Breast epithelium (tissue), 4 donors: ENCODE results near the gene KDF1. TPM values are rescaled to one million over a fixed set of nuclear protein-coding genes. Genes with fewer than 3 reads are reported as not detected.

ENCODE experiments used
- DNase-seq, 2 donors: peaks; one replicate each; pipeline ENCODE4 v3.0.0-alpha.2; 2019; ENCODE audit warnings: low spot score in 2 of 2
- H3K27ac ChIP-seq, 2 donors: fragments of 200-600 bp; sonication (generic) in 1 of 2; one replicate each; pipeline ENCODE4 v1.5.1; 2016 to 2019; ENCODE audit warnings: mild to moderate bottlenecking in 1 of 2
- H3K27me3 ChIP-seq, 2 donors: fragments of 200-600 bp; sonication (generic) in 1 of 2; one replicate each; pipeline versions ENCODE4 v1.5.1 to v1.6.0; 2017 to 2019; ENCODE audit warnings: control low read depth in 1 of 2, mild to moderate bottlenecking in 1 of 2
- H3K36me3 ChIP-seq: fragments of 200-600 bp; one replicate; pipeline ENCODE4 v1.5.1; 2019
- H3K4me1 ChIP-seq, 2 donors: fragments of 200-600 bp; sonication (generic); one replicate each; pipeline ENCODE4 v1.5.1; 2016 to 2019; ENCODE audit warnings: control low read depth in 1 of 2
- H3K4me3 ChIP-seq, 3 donors: fragments of 200-600 bp; sonication (generic); 1 replicate in 2 of 3; 2 replicates in 1 of 3; pipeline ENCODE4 v1.5.1; 2016 to 2019; ENCODE audit warnings: mild to moderate bottlenecking in 3 of 3, moderate library complexity in 2 of 3
- H3K9me3 ChIP-seq, 2 donors: fragments of 200-600 bp; sonication (generic) in 1 of 2; one replicate each; pipeline ENCODE4 v1.5.1; 2016 to 2019; ENCODE audit warnings: control low read depth in 1 of 2
- POLR2A ChIP-seq: fragments of 450-650 bp; IDR thresholded peaks from one replicate; pipeline ENCODE4 v1.6.1; 2016; ENCODE audit warnings: antibody characterized with exemption, mild to moderate bottlenecking, moderate library complexity
- POLR2AphosphoS5 ChIP-seq, 3 donors: sonication (generic); formaldehyde crosslinking; IDR thresholded peaks; one replicate each; pipeline ENCODE4 v1.6.1; 2017; ENCODE audit warnings: antibody characterized with exemption in 3 of 3
- intact Hi-C: fragments of 100-400 bp; cut with DNase I; formaldehyde crosslinking; loops from one replicate; pipeline ENCODE4 v1.15.1; 2023; ENCODE audit warnings: low total_unique reads
- total RNA-seq, 3 donors: library from RNA; depleted of rRNA; stranded (reverse); fragments of >200 nt; gene quantifications; one replicate each; pipeline ENCODE4 v1.1.0, GENCODE V29; 2016
- TF ChIP-seq, protein P1 (sequence below), 3 donors: fragments of 450-650 bp; IDR thresholded peaks; one replicate each; pipeline ENCODE4 v1.5.1; 2016 to 2017; ENCODE audit warnings: antibody characterized with exemption in 3 of 3, mild to moderate bottlenecking in 3 of 3, moderate library complexity in 3 of 3

The KDF1 gene
- total RNA-seq, 3 donors from 2014 or later: 10.8 to 22.2 TPM; not detected in 1

- H3K36me3 ChIP-seq: no peaks in the 10 kb centered on the region
- H3K27me3 ChIP-seq: peaks cover 0 to 5% of the 10 kb centered on the region in 2 donors
- intact Hi-C loops: loop anchor here (2.0 kb wide), 1 partner anchor 14 kb away; the partner anchor contains the start of gene TENT5B
- no peak for DNase-seq
- H3K27ac ChIP-seq: peak overlapping the region; percentile 95
- peak overlapping the region in 2 of 3 donors; percentile 44 to 62 for H3K4me3 ChIP-seq
- H3K4me1 ChIP-seq: peaks cover 5 to 20% of the 10 kb centered on the region in 2 donors
- TF ChIP-seq, protein P1, sequence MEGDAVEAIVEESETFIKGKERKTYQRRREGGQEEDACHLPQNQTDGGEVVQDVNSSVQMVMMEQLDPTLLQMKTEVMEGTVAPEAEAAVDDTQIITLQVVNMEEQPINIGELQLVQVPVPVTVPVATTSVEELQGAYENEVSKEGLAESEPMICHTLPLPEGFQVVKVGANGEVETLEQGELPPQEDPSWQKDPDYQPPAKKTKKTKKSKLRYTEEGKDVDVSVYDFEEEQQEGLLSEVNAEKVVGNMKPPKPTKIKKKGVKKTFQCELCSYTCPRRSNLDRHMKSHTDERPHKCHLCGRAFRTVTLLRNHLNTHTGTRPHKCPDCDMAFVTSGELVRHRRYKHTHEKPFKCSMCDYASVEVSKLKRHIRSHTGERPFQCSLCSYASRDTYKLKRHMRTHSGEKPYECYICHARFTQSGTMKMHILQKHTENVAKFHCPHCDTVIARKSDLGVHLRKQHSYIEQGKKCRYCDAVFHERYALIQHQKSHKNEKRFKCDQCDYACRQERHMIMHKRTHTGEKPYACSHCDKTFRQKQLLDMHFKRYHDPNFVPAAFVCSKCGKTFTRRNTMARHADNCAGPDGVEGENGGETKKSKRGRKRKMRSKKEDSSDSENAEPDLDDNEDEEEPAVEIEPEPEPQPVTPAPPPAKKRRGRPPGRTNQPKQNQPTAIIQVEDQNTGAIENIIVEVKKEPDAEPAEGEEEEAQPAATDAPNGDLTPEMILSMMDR (IDR thresholded peaks at IDR 0.05): no peak
- TF ChIP-seq POLR2A: no peak
- H3K9me3 ChIP-seq: no peaks in the 10 kb centered on the region
Measured at GRCh38 chr1:26998429-26999300, 38.4 kb upstream of the KDF1 start.

DNA sequence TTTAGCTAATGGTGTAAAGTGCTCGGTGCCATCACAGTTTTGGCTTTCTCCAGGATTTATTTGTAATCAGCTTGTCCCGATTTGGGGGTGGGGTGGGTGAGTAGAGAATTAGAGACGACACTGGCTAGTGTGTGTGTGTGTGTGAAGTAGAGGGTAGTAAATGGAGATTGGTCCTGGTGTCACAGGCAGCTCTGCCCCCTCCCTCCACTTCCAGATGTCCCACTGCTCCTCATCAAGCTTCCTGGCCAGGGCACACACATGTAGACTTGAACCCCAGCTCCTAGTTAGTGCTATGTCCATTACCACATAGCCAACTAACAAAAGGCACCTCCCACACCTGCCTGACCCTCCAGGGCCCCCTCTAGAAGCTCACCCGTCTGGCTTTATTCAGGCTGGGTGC lies 36.4 kb upstream of the KDF1 start:
- intact Hi-C loops: no loop called here
- Histone ChIP-seq H3K4me3 (peak overlapping the region in 2 of 3 donors; percentile 76 to 82), H3K4me1 (peaks cover 5 to 23% of the 10 kb centered on the region in 2 donors), H3K27me3 (peaks cover 0 to 5% of the 10 kb centered on the region in 2 donors), H3K9me3 (no peaks in the 10 kb centered on the region), H3K27ac (peak overlapping the region; percentile 50 to 66), H3K36me3 (no peaks in the 10 kb centered on the region)
- DNase-seq: no peak
- TF ChIP-seq, protein P1 (IDR thresholded peaks at IDR 0.05): no peak
- no peak for TF ChIP-seq POLR2A
- TF ChIP-seq POLR2AphosphoS5 (IDR thresholded peaks at IDR 0.05): no peak

DNA sequence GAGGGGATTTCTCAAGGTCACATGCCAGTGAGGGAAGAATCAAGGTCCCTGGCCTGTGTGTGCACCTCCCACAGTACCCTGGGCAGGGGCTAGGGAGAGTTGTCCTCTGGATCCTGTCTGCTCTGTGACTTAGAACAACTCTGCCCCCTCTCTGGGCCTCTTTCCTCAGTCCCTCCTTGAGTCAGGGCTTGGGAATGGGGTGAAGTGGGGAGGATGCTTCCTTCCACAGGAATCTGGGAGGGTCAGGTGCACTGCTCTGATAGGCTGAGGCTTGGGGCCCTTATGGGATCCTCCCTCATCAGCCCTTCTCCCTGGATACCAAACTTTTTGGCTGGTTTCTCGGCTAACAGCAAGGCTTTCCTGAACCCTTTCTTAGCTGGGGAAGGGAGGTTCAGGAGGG lies 35.8 kb upstream of the KDF1 start:
- TF ChIP-seq POLR2A (no peak), POLR2AphosphoS5 (IDR thresholded peaks at IDR 0.05) (no peak)
- TF ChIP-seq, protein P1 (IDR thresholded peaks at IDR 0.05): no peak
- intact Hi-C loops: no loop called here

DNA sequence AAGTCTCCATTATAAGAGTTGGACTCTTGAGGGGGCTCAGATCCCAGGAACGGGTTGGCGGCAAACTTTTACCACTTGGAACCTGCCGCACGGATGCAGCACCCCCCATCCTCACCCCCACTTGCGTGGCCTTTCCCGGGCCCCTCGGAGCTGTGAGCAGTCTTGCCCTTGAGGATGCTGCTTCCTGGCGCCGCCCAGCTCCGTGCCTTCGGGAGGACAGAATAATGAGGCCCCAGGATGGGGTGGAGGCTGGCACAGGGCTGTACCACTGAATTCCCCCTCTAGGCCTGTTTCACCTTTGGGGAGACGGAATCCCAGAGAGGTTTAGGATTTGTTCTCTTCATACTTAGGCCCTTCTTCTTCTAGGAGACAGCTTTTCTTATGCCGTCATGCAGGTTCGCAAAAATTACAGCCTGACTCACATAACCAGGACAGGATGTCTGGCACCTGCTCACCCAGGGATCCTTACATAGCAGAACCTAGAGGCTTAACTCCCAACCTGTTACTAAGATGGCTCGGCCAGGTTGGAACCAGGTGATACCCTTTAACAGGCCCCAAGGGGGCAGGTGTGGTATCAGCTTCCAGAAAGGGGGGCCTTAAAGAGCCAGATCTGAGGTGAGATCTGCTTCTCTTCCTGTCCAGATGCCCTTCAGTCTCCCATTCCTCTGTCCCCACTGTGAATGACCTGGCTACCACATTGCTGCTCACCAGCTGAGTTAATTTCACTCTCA lies 34.7 kb upstream of the KDF1 start:
- no peak for DNase-seq
- Histone ChIP-seq H3K27me3 (peaks cover 0 to 5% of the 10 kb centered on the region in 2 donors), H3K36me3 (no peaks in the 10 kb centered on the region), H3K4me3 (peak overlapping the region; percentile 53 to 82 (median 76)), H3K9me3 (no peaks in the 10 kb centered on the region), H3K27ac (peak overlapping the region; percentile 66 to 80), H3K4me1 (peaks cover 5 to 8% of the 10 kb centered on the region in 2 donors)
- intact Hi-C loops: no loop called here
- TF ChIP-seq, protein P1 (IDR thresholded peaks at IDR 0.05): no peak
- TF ChIP-seq POLR2A (no peak), POLR2AphosphoS5 (IDR thresholded peaks at IDR 0.05) (no peak)

More for the DNA sequence above, 35.8 kb upstream of the KDF1 start:
- DNase-seq: no peak
- peak overlapping the region in 2 of 3 donors; percentile 76 to 82 for H3K4me3 ChIP-seq
- no peaks in the 10 kb centered on the region for H3K9me3 ChIP-seq
- H3K27ac ChIP-seq: peak overlapping the region; percentile 50 to 66
- H3K27me3 ChIP-seq: peaks cover 0 to 5% of the 10 kb centered on the region in 2 donors
- no peaks in the 10 kb centered on the region for H3K36me3 ChIP-seq
- H3K4me1 ChIP-seq: peaks cover 5 to 17% of the 10 kb centered on the region in 2 donors
